H1 (cell line): Measurements from ENCODE around the gene HPS3. TPM values are rescaled to one million over a fixed set of nuclear protein-coding genes. Genes with fewer than 3 reads are reported as not detected.

ENCODE experiments used
- CTCF ChIA-PET: fragments of 300-600 bp; sonication (Branson Sonifier 250); formaldehyde crosslinking; loops from one replicate; lab custom pipeline; 2021; ENCODE audit not compliant: partially characterized antibody; lab: Charles Lee
- POLR2A ChIA-PET: fragments of 300-600 bp; sonication (Branson Sonifier 250); formaldehyde crosslinking; loops from one replicate; lab custom pipeline; 2021; ENCODE audit warnings: inconsistent platforms; ENCODE audit not compliant: partially characterized antibody; lab: Charles Lee
- DNase-seq, 2 experiments: peaks; one replicate each; pipeline versions ENCODE4 v3.0.0 to v3.0.0-alpha.2; 2010 to 2022; ENCODE audit warnings: low spot score in 2 of 2, low read depth in 1 of 2, mixed read lengths in 1 of 2
- FAIRE-seq: peaks from 2 replicates; lab custom pipeline; 2011; peaks lifted over from hg19 to GRCh38; lab: Jason Lieb, UNC
- H2AFZ ChIP-seq: 2 replicates; pipeline ENCODE4 v1.8.1; 2012; ENCODE audit warnings: low read length, inconsistent platforms
- H2AK5ac ChIP-seq: 2 replicates; pipeline ENCODE4 v1.6.1; 2013; ENCODE audit warnings: low read depth, low read length
- H2BK120ac ChIP-seq: replicated peaks from 2 replicates; pipeline ENCODE3; 2013; ENCODE audit warnings: low read depth, low read length, inconsistent platforms
- H2BK12ac ChIP-seq: 2 replicates; pipeline ENCODE4 v1.6.1; 2013; ENCODE audit warnings: low read depth, low read length
- H2BK15ac ChIP-seq: 2 replicates; pipeline ENCODE4 v1.6.1; 2013; ENCODE audit warnings: low read length
- H2BK20ac ChIP-seq: 2 replicates; pipeline ENCODE4 v1.6.1; 2013; ENCODE audit warnings: low read length
- H2BK5ac ChIP-seq: 2 replicates; pipeline ENCODE4 v1.6.1; 2013; ENCODE audit warnings: low read depth, low read length
- H3K14ac ChIP-seq: 2 replicates; pipeline ENCODE4 v1.6.1; 2013; ENCODE audit warnings: inconsistent platforms; ENCODE audit not compliant: insufficient read length
- H3K18ac ChIP-seq: 2 replicates; pipeline ENCODE4 v1.6.1; 2013; ENCODE audit warnings: low read length; ENCODE audit errors: extremely low read depth
- H3K23ac ChIP-seq: 2 replicates; pipeline ENCODE4 v1.6.1; 2013; ENCODE audit warnings: inconsistent platforms; ENCODE audit not compliant: insufficient read length
- H3K23me2 ChIP-seq: 2 replicates; pipeline ENCODE4 v1.6.1; 2013; ENCODE audit warnings: low read depth, low read length
- H3K27ac ChIP-seq: 2 replicates; pipeline ENCODE4 v1.6.1; 2011; ENCODE audit warnings: low read depth, low read length, inconsistent platforms
- H3K27me3 ChIP-seq, 4 experiments: replicated peaks in 1 of 4; 1 replicate in 1 of 4; 2 replicates in 3 of 4; pipeline versions ENCODE4 v1.6.1 to v1.8.1; 2011 to 2013; ENCODE audit warnings: low read length in 3 of 4, mild to moderate bottlenecking in 3 of 4, inconsistent platforms in 2 of 4, mixed read lengths in 2 of 4, moderate library complexity in 1 of 4; ENCODE audit not compliant: control insufficient read depth in 3 of 4, insufficient read depth in 3 of 4; ENCODE audit errors: extremely low read depth in 1 of 4
- H3K36me3 ChIP-seq, 4 experiments: 2 replicates each; pipeline versions ENCODE4 v1.6.1 to v1.8.1; 2011 to 2013; ENCODE audit warnings: mild to moderate bottlenecking in 4 of 4, low read length in 3 of 4, moderate library complexity in 2 of 4, control low read depth in 1 of 4, inconsistent platforms in 1 of 4; ENCODE audit not compliant: insufficient read depth in 4 of 4, control insufficient read depth in 2 of 4
- H3K4ac ChIP-seq: replicated peaks from 2 replicates; pipeline ENCODE3; 2013; ENCODE audit warnings: low read length, low read depth, mixed read lengths, inconsistent platforms; ENCODE audit not compliant: insufficient read length
- H3K4me1 ChIP-seq, 4 experiments: replicated peaks in 1 of 4; 1 replicate in 1 of 4; 2 replicates in 3 of 4; pipeline versions ENCODE4 v1.6.1 to v1.8.1; 2011 to 2013; ENCODE audit warnings: low read length in 3 of 4, inconsistent platforms in 2 of 4, mixed read lengths in 1 of 4; ENCODE audit not compliant: insufficient read depth in 4 of 4, control insufficient read depth in 3 of 4
- H3K4me2 ChIP-seq, 2 experiments: 2 replicates each; pipeline versions ENCODE4 v1.6.1 to v1.8.1; 2011 to 2013; ENCODE audit warnings: low read depth in 2 of 2, low read length in 2 of 2, control low read depth in 1 of 2, inconsistent platforms in 1 of 2, mild to moderate bottlenecking in 1 of 2; ENCODE audit not compliant: insufficient read depth in 1 of 2
- H3K4me3 ChIP-seq, 4 experiments: fragments of 200-600, 300-600 bp in 1 of 4; sonication (generic), shearing (Covaris generic), sonication (Bioruptor Twin) in 1 of 4; 2 replicates each; pipeline versions ENCODE4 v1.5.1 to v1.8.1; 2011 to 2016; ENCODE audit warnings: low read length in 4 of 4, low read depth in 3 of 4, control low read depth in 2 of 4, inconsistent platforms in 2 of 4, mild to moderate bottlenecking in 2 of 4, mixed read lengths in 1 of 4, moderate library complexity in 1 of 4; ENCODE audit not compliant: insufficient read depth in 2 of 4; ENCODE audit errors: extremely low read depth in 1 of 4
- H3K56ac ChIP-seq: replicated peaks from 2 replicates; pipeline ENCODE3; 2013; ENCODE audit warnings: low read depth, mild to moderate bottlenecking, mixed read lengths, low read length, inconsistent platforms; ENCODE audit not compliant: insufficient read length
- H3K79me1 ChIP-seq: 2 replicates; pipeline ENCODE4 v1.6.1; 2013; ENCODE audit warnings: low read depth, low read length, control low read depth
- H3K79me2 ChIP-seq, 2 experiments: 2 replicates each; pipeline versions ENCODE4 v1.6.1 to v1.8.1; 2012 to 2013; ENCODE audit warnings: low read length in 2 of 2, mild to moderate bottlenecking in 2 of 2, inconsistent platforms in 1 of 2; ENCODE audit not compliant: insufficient read depth in 2 of 2, control insufficient read depth in 1 of 2
- H3K9ac ChIP-seq, 4 experiments: replicated peaks in 1 of 4; 1 replicate in 1 of 4; 2 replicates in 3 of 4; pipeline versions ENCODE4 v1.6.1 to v1.8.1; 2011 to 2013; ENCODE audit warnings: low read depth in 3 of 4, low read length in 3 of 4, control low read depth in 2 of 4, mild to moderate bottlenecking in 2 of 4, moderate library complexity in 2 of 4, inconsistent platforms in 1 of 4; ENCODE audit errors: extremely low read depth in 1 of 4
- H3K9me3 ChIP-seq, 2 experiments: 2 replicates each; pipeline versions ENCODE4 v1.6.1 to v1.8.1; 2012 to 2013; ENCODE audit warnings: mild to moderate bottlenecking in 2 of 2, moderate library complexity in 2 of 2, control low read depth in 1 of 2, inconsistent platforms in 1 of 2, low read depth in 1 of 2, low read length in 1 of 2, mixed read lengths in 1 of 2; ENCODE audit not compliant: insufficient read depth in 2 of 2
- H4K20me1 ChIP-seq, 2 experiments: replicated peaks in 1 of 2; 2 replicates each; pipeline versions ENCODE3 to v1.8.1; 2011 to 2013; ENCODE audit warnings: inconsistent platforms in 2 of 2, low read length in 2 of 2, mild to moderate bottlenecking in 1 of 2; ENCODE audit not compliant: insufficient read depth in 2 of 2, control insufficient read depth in 1 of 2
- H4K5ac ChIP-seq: 2 replicates; pipeline ENCODE4 v1.6.1; 2013; ENCODE audit warnings: low read length, low read depth, mixed read lengths, inconsistent platforms; ENCODE audit not compliant: insufficient read length
- H4K8ac ChIP-seq: 2 replicates; pipeline ENCODE4 v1.8.0; 2013; ENCODE audit warnings: mild to moderate bottlenecking, moderate library complexity, low read length, inconsistent platforms; ENCODE audit not compliant: insufficient read depth; ENCODE audit errors: extremely low read depth
- H4K91ac ChIP-seq: replicated peaks from 2 replicates; pipeline ENCODE3; 2013; ENCODE audit warnings: low read length, mixed read lengths, inconsistent platforms; ENCODE audit not compliant: insufficient read length
- BACH1 ChIP-seq: IDR thresholded peaks from 2 replicates; pipeline ENCODE4 v1.6.1; 2012; ENCODE audit warnings: low read length, improper control_type of control experiment
- BCL11A ChIP-seq, 2 experiments: IDR thresholded peaks; one replicate each; pipeline ENCODE4 v1.6.1; 2011; ENCODE audit warnings: low read depth in 2 of 2, low read length in 2 of 2, mild to moderate bottlenecking in 2 of 2
- CBX5 ChIP-seq: fragments of 300-800, 300-1000 bp; sonication (generic); IDR thresholded peaks from 2 replicates; pipeline ENCODE4 v1.7.1; 2016; ENCODE audit warnings: antibody characterized with exemption, low read length, low read depth
- HDAC2 ChIP-seq, 2 experiments: fragments of 300-600 bp in 1 of 2; sonication (generic) in 1 of 2; IDR thresholded peaks; 2 replicates each; pipeline ENCODE4 v1.6.1; 2011 to 2012; ENCODE audit warnings: low read depth in 2 of 2, low read length in 2 of 2, mild to moderate bottlenecking in 2 of 2, moderate library complexity in 2 of 2, borderline replicate concordance in 1 of 2, inconsistent platforms in 1 of 2
- HDAC6 ChIP-seq: IDR thresholded peaks from one replicate; pipeline ENCODE4 v1.7.1; 2012; ENCODE audit warnings: low read depth, mild to moderate bottlenecking, inconsistent platforms, low read length, moderate library complexity
- JUN ChIP-seq: IDR thresholded peaks from 2 replicates; pipeline ENCODE4 v1.6.1; 2011; ENCODE audit warnings: low read depth, mild to moderate bottlenecking, improper control_type of control experiment, low read length
- POLR2AphosphoS5 ChIP-seq: IDR thresholded peaks from 2 replicates; pipeline ENCODE4 v1.6.1; 2011; ENCODE audit warnings: low read depth, low read length
- RFX5 ChIP-seq: IDR thresholded peaks from 2 replicates; pipeline ENCODE4 v1.6.1; 2011; ENCODE audit warnings: low read depth, low read length, improper control_type of control experiment, borderline replicate concordance
- SIN3A ChIP-seq, 2 experiments: IDR thresholded peaks in 1 of 2; conservative IDR thresholded peaks in 1 of 2; 2 replicates each; pipeline ENCODE4 v1.6.1; 2011 to 2012; ENCODE audit warnings: low read length in 2 of 2, improper control_type of control experiment in 1 of 2, low read depth in 1 of 2, mild to moderate bottlenecking in 1 of 2
- SP2 ChIP-seq: IDR thresholded peaks from 2 replicates; pipeline ENCODE4 v1.6.1; 2012; ENCODE audit warnings: mild to moderate bottlenecking, low read length, inconsistent platforms
- SRF ChIP-seq: IDR thresholded peaks from 2 replicates; pipeline ENCODE4 v1.6.1; 2011; ENCODE audit warnings: mild to moderate bottlenecking, low read depth, low read length, moderate library complexity
- TAF1 ChIP-seq: IDR thresholded peaks from 2 replicates; pipeline ENCODE4 v1.6.1; 2011; ENCODE audit warnings: mild to moderate bottlenecking, low read depth, low read length
- TCF12 ChIP-seq: IDR thresholded peaks from 2 replicates; pipeline ENCODE4 v1.6.1; 2011; ENCODE audit warnings: low read depth, mild to moderate bottlenecking, low read length
- ZNF274 ChIP-seq: IDR thresholded peaks from 2 replicates; pipeline ENCODE4 v1.7.0; 2012; ENCODE audit warnings: low read length, borderline replicate concordance; ENCODE audit errors: extremely low read depth
- WGBS, 2 experiments: shearing (Covaris generic) in 1 of 2; methylation state at CpG; one replicate each; pipeline versions ENCODE4 v1.1.6 to v1.1.7; 2013 to 2015; ENCODE audit warnings: low lambda C conversion rate in 2 of 2, mixed read lengths in 2 of 2, inconsistent platforms in 1 of 2, low coverage in 1 of 2, missing lambda C conversion rate in 1 of 2; ENCODE audit not compliant: insufficient replicate concordance in 2 of 2, insufficient coverage in 1 of 2, insufficient read length in 1 of 2; ENCODE audit errors: extremely low coverage in 1 of 2, missing lambda C conversion rate in 1 of 2; 5-methylcytosine and 5-hydroxymethylcytosine counted together
- polyA plus RNA-seq, 7 experiments: library from polyadenylated mRNA; depleted of rRNA in 3 of 7; stranded (reverse) in 5 of 7; unstranded in 2 of 7; fragments of >200 nt in 5 of 7; fragments of 200-250 nt in 2 of 7; gene quantifications; 1 replicate in 5 of 7; 2 replicates in 1 of 7; 4 replicates in 1 of 7; pipeline versions ENCODE4 v1.2.1 to v1.2.3, GENCODE V29; 2011 to 2013; ENCODE audit warnings: missing spikeins in 2 of 7, mixed read lengths in 2 of 7
- total RNA-seq: library from RNA; stranded (reverse); fragmentation: NEBNext Ultra II Directional; extraction: Animal tissue kit (Norgen Biotek cat#: 25700); gene quantifications from 2 replicates; pipeline ENCODE4 v1.2.1, GENCODE V29; 2021

HPS3 gene
- total and polyA plus RNA-seq, 2 of the 8 experiments (the other 6 are each of a cell fraction or from before 2014, with no cell fraction given) = 23.7 to 48.7 TPM

DNA sequence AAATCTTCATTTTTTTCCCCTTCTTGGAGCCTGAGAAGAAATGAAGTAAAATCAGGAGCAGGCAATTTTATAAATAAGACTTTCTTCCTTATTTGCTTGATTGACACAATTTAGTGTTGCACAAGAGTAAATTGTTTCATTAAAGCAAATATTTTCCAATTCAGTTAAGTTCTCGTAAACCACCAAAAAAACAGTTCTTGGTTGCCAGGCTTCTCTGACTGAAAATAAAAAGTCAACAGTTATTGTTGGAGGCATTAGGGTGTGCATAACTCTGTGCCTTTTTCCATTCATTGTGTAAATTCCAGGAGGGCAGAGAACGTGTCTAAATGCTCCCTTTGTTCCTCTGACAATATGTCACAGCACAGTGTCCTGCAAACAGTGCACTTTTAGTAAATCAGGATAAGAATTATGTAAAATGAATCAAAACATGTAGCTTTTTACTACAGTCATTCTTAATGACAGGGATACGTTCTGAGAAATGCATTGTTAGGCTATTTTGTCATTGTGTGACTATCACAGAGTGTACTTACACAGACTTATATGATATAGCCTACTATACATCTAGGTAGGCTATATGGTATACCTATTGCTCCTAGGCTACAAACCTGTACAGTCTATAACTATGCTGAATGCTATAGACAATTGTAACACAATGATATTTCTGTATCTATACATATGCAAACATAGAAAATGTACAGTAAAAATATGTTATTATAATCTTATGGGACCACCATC, 92.5 kb downstream of the HPS3 start, which contains the start of gene CP:
Gene CP, minus strand, starts transcription at position 47 of the 735 bp plus-strand sequence. Its CDS starts 37 bp downstream, at position 10.
- no peak within 1 kb of the TSS for H3K4ac ChIP-seq
- no peak within 1 kb of the TSS for H2BK120ac ChIP-seq
- no peak for FAIRE-seq
- no peaks in the 10 kb centered on the region for H3K79me1 ChIP-seq
- H2BK5ac ChIP-seq = no peak within 1 kb of the TSS
- no peaks in the 10 kb centered on the region for H3K9me3 ChIP-seq
- no peak for TF ChIP-seq ZNF274
- no peak for TF ChIP-seq SIN3A (conservative IDR thresholded peaks at IDR 0.05 in 1 of 2, IDR thresholded peaks at IDR 0.05 in 1 of 2; ENCODE audit: low read depth in 1 of 2, low read length in 2 of 2)
- no peak for TF ChIP-seq HDAC2 (IDR thresholded peaks at IDR 0.05; ENCODE audit: borderline replicate concordance in 1 of 2, low read depth in 2 of 2, low read length in 2 of 2)
- no peak for TF ChIP-seq JUN
- TF ChIP-seq BCL11A (IDR thresholded peaks at IDR 0.05; ENCODE audit: low read depth in 2 of 2, low read length in 2 of 2) = no peak
- no peak for TF ChIP-seq SP2
- no peak for TF ChIP-seq RFX5
- TF ChIP-seq BACH1 = no peak
- TF ChIP-seq CBX5 = no peak
- no peak for TF ChIP-seq SRF
- TF ChIP-seq POLR2AphosphoS5 = no peak
- TF ChIP-seq TAF1 = no peak
- no peak for TF ChIP-seq HDAC6
- no peak for TF ChIP-seq TCF12
- TF ChIP-seq, all 59 proteins: peak for 0
- no peak for DNase-seq
- Histone ChIP-seq H2AK5ac (no peak within 1 kb of the TSS), H3K4me2 (no peak within 1 kb of the TSS), H3K23ac (no peak within 1 kb of the TSS), H2AFZ (no peak within 1 kb of the TSS), H4K20me1 (no peaks in the 10 kb centered on the region), H3K18ac (no peak within 1 kb of the TSS), H3K14ac (no peak within 1 kb of the TSS), H3K56ac (no peak within 1 kb of the TSS), H2BK15ac (no peak within 1 kb of the TSS), H3K23me2 (no peaks in the 10 kb centered on the region), H3K9ac (no peak within 1 kb of the TSS), H4K91ac (no peak within 1 kb of the TSS), H2BK12ac (no peak within 1 kb of the TSS), H3K27ac (no peak within 1 kb of the TSS), H4K8ac (no peak within 1 kb of the TSS), H3K27me3 (no peaks in the 10 kb centered on the region), H3K79me2 (no peaks in the 10 kb centered on the region), H2BK20ac (no peak within 1 kb of the TSS), H3K36me3 (no peaks in the 10 kb centered on the region; a peak in 2 of 8 replicates), H3K4me3 (no peak within 1 kb of the TSS), H4K5ac (peak within 1 kb of the TSS; percentile 54), H3K4me1 (peaks cover 0 to 7% (median 0%) of the 10 kb centered on the region in 4 experiments; a peak in 3 of 7 replicates)
- ChIA-PET POLR2A (interaction anchor here (1.0 kb wide), 1 partner anchor 27 kb away, joined by 3 read pairs; no protein-coding TSS in a partner anchor), CTCF (no interaction called here)
- WGBS, 2 experiments = 84% methylated on average over 3 of the region's 3 CpGs; no CpG with 5 or more reads in 1 of the 2 experiments
